Duodenal mucosa (tissue), 2 donors: ENCODE measurements around the gene FBXL4.

Experiments
- H3K27ac ChIP-seq: one replicate; pipeline ENCODE4 v1.7.0; 2013; ENCODE audit warnings: low read depth, low read length
- H3K27me3 ChIP-seq, 2 donors: one replicate each; pipeline ENCODE4 v1.7.0; 2013; ENCODE audit warnings: low read length in 2 of 2, control low read depth in 1 of 2; ENCODE audit not compliant: insufficient read depth in 2 of 2, control insufficient read depth in 1 of 2
- H3K36me3 ChIP-seq, 2 donors: one replicate each; pipeline ENCODE4 v1.7.0; 2013; ENCODE audit warnings: low read length in 2 of 2, control low read depth in 1 of 2; ENCODE audit not compliant: insufficient read depth in 2 of 2, control insufficient read depth in 1 of 2
- H3K4me1 ChIP-seq, 2 donors: one replicate each; pipeline ENCODE4 v1.7.0; 2013; ENCODE audit warnings: low read length in 2 of 2, control low read depth in 1 of 2; ENCODE audit not compliant: insufficient read depth in 2 of 2, control insufficient read depth in 1 of 2
- H3K4me3 ChIP-seq, 2 donors: one replicate each; pipeline ENCODE4 v1.7.0; 2013; ENCODE audit warnings: low read length in 2 of 2, low read depth in 1 of 2
- H3K9ac ChIP-seq, 2 donors: one replicate each; pipeline ENCODE4 v1.7.0; 2013; ENCODE audit warnings: low read length in 2 of 2, low read depth in 1 of 2
- H3K9me3 ChIP-seq, 2 donors: one replicate each; pipeline ENCODE4 v1.7.0; 2013; ENCODE audit warnings: low read length in 2 of 2, control low read depth in 1 of 2; ENCODE audit not compliant: control insufficient read depth in 1 of 2

Gene FBXL4

DNA sequence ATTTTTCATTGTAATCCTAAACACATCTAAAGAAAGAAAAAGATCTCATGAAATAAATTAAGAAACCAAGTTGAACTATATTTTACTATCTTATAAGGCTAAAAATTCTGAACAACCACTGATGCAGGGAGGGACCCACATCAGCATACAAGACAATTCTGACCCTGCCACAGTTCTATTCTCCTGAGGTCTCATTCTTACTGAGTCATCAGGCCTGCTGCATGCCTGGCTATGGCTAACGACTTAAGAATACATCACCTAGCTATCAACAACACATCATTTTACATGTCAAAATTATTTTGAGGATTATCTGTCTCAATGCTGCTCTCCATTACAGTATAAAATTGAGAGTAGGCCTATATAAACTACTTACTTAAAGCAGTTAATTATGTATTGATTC, 52.9 kb downstream of the FBXL4 start:
- H3K4me1 ChIP-seq: no peaks in the 10 kb centered on the region
- H3K36me3 ChIP-seq: peaks cover 18 to 32% of the 10 kb centered on the region in 2 donors
- peaks cover 0 to 3% of the 10 kb centered on the region in 2 donors for H3K9me3 ChIP-seq
- no peak overlapping the region for H3K27ac ChIP-seq
- no peak overlapping the region for H3K9ac ChIP-seq
- no peaks in the 10 kb centered on the region for H3K27me3 ChIP-seq
- H3K4me3 ChIP-seq: no peak overlapping the region

DNA sequence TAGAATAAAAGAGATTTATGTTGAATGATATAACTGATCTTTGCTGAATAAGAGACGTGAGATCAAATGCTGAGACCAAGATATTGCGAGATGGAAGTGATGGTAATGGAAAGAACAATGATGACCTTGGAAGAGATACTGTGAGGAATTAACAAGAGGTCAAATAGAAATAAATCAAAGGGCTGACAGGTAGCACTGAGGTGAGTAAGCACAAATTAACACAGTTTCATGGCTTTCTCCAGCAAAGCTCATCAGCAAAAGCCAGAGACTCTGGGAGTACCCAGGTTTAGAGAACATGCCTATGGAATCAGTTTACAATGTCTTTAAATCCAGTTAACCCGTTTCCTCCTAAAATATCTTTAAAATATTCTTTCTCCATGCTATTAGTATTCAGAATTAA, 60.1 kb downstream of the FBXL4 start:
- peaks cover 6 to 10% of the 10 kb centered on the region in 2 donors for H3K36me3 ChIP-seq

GRCh38 chr6:98885330-98885729, 62.4 kb downstream of the FBXL4 start:
- Histone ChIP-seq H3K4me3 (no peak overlapping the region), H3K9me3 (no peaks in the 10 kb centered on the region), H3K27ac (no peak overlapping the region), H3K27me3 (no peaks in the 10 kb centered on the region), H3K36me3 (peaks cover 6 to 7% of the 10 kb centered on the region in 2 donors), H3K4me1 (no peaks in the 10 kb centered on the region), H3K9ac (no peak overlapping the region)

More for the DNA sequence above, 60.1 kb downstream of the FBXL4 start:
- Histone ChIP-seq H3K27ac (no peak overlapping the region), H3K27me3 (no peaks in the 10 kb centered on the region), H3K9me3 (no peaks in the 10 kb centered on the region), H3K9ac (no peak overlapping the region), H3K4me3 (no peak overlapping the region), H3K4me1 (no peaks in the 10 kb centered on the region)

DNA sequence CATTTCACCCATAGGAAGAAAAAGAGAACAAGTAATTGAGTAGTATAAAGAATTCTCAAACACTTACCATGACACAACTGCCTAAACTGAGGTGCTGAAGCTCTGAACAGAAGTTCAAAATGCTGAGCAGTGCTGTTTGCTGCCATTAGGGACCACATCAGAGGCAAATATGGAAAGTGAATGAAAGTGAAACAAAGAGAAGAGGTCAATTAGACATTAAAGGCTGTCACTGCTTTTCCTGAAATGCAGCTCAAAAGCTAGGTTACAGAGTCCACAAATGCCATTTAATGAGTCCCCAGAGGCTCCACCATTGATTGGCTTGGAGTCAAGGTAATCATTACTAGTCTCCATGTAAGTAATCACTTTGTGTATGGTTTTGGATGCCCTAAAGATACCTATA, 67.3 kb downstream of the FBXL4 start:
- Histone ChIP-seq H3K4me1 (no peaks in the 10 kb centered on the region), H3K27ac (no peak overlapping the region), H3K36me3 (peaks cover 0 to 9% of the 10 kb centered on the region in 2 donors), H3K4me3 (no peak overlapping the region), H3K27me3 (no peaks in the 10 kb centered on the region), H3K9ac (no peak overlapping the region), H3K9me3 (no peaks in the 10 kb centered on the region)

DNA sequence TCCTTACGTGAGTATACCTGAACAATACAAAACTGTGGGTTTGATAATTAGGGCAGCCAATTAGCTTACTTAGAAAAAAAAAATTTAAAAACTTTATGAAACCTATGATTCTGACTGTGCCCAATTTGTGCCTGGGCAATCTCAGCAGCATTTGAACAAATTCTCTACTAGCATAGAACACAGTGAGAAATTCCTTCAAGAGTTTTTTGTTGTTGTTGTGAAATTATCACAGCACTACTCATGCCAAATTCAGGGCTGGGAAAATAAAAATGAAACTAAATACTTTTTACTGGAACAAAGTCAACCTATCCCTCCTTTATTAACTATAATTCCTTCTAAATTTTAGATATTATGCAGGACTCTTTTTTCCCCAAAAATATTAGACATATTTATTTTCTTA, 70.5 kb downstream of the FBXL4 start:
- no peak overlapping the region for H3K9ac ChIP-seq

DNA sequence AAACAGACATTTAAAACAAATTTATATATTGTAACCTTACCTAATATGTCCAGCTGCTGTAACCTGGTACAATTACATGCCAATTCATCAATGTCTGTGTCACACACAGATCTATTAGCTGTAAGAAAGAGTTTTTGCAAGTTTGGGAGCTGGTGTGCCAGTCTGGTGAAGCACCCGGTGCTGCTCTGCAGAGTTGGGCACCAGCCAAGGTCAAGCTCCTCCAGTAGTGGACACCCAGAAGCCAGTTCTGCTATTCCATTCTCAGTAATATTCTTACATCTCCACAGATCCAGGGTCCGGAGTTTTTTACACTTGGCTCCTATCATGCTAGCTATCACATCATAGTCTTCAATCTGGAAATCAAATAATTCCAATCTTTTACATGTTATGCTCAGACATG, 72.4 kb downstream of the FBXL4 start:
- no peak overlapping the region for H3K9ac ChIP-seq
- no peaks in the 10 kb centered on the region for H3K4me1 ChIP-seq
- no peaks in the 10 kb centered on the region for H3K27me3 ChIP-seq
- peaks cover 0 to 7% of the 10 kb centered on the region in 2 donors for H3K36me3 ChIP-seq
- no peak overlapping the region for H3K4me3 ChIP-seq
- H3K27ac ChIP-seq: no peak overlapping the region
- no peaks in the 10 kb centered on the region for H3K9me3 ChIP-seq

More for the DNA sequence above, 70.5 kb downstream of the FBXL4 start:
- Histone ChIP-seq H3K27ac (no peak overlapping the region), H3K4me1 (no peaks in the 10 kb centered on the region), H3K9me3 (no peaks in the 10 kb centered on the region), H3K4me3 (no peak overlapping the region), H3K27me3 (no peaks in the 10 kb centered on the region), H3K36me3 (peaks cover 0 to 9% of the 10 kb centered on the region in 2 donors)

DNA sequence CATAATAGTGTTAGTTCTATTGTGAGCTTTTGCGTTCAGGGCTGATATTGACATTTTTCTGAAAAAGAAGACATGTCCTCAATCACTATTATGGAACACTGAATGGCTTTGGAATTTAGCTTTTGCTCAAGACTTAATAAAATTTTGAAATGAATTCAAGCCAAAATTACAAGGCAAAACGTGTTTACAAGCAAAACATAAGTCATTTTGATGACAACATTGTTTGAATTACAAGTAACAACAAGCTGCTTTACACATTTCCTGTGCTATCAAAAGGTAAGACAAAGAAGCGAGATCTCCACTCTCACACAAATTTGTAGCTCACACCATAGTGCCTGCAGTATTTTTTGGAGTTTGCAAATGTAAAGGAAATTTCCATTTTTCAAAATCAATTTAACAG, 75.9 kb downstream of the FBXL4 start:
- Histone ChIP-seq H3K36me3 (peaks cover 0 to 3% of the 10 kb centered on the region in 2 donors), H3K4me3 (no peak overlapping the region), H3K9me3 (no peaks in the 10 kb centered on the region), H3K27ac (no peak overlapping the region), H3K9ac (no peak overlapping the region), H3K4me1 (no peaks in the 10 kb centered on the region), H3K27me3 (no peaks in the 10 kb centered on the region)

DNA sequence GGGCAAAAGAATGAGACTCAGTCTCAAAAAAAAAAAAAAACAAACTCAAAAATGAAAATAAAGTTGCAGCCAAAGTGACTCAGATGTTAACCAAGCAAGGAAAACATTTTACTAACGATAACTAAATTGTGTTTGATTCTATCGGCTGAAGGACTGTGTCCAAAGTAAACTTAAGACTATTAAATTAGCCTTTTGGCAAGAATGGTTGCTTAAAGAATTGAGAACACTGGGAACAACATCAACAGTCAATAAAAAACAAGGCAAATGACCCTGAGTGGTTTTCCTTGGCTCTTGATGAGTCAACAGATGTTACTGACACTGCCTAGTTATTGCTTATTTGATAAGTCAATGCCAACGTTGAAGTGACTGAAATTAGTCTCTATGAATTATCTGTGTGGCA, 76.7 kb downstream of the FBXL4 start:
- Histone ChIP-seq H3K27ac (no peak overlapping the region), H3K27me3 (no peaks in the 10 kb centered on the region), H3K36me3 (no peaks in the 10 kb centered on the region), H3K4me3 (no peak overlapping the region), H3K9me3 (no peaks in the 10 kb centered on the region), H3K9ac (no peak overlapping the region), H3K4me1 (no peaks in the 10 kb centered on the region)

- Histone ChIP-seq H3K36me3 (no peaks in the 10 kb centered on the region), H3K4me3 (no peak overlapping the region), H3K9ac (no peak overlapping the region), H3K4me1 (no peaks in the 10 kb centered on the region), H3K27me3 (no peaks in the 10 kb centered on the region), H3K27ac (no peak overlapping the region), H3K9me3 (no peaks in the 10 kb centered on the region)
Observed at GRCh38 chr6:98864497-98864896, 83.2 kb downstream of the FBXL4 start.

- Histone ChIP-seq H3K4me3 (peak overlapping the region in 1 of 2 donors; percentile 22), H3K9ac (no peak overlapping the region), H3K27ac (no peak overlapping the region), H3K4me1 (peaks cover 7 to 12% of the 10 kb centered on the region in 2 donors), H3K9me3 (no peaks in the 10 kb centered on the region), H3K36me3 (no peaks in the 10 kb centered on the region), H3K27me3 (peaks cover 57 to 59% of the 10 kb centered on the region in 2 donors)
Observed at GRCh38 chr6:98848539-98849242, 99.1 kb downstream of the FBXL4 start.
